Mesothelial cell of epicardium (in vitro differentiated cells): Measurements from ENCODE around the gene SSC5D. TPM values are rescaled to one million over a fixed set of nuclear protein-coding genes. Genes with fewer than 3 reads are reported as not detected.

Experiments used
- DNase-seq, 2 experiments: peaks; one replicate each; pipeline ENCODE4 v3.0.0; 2021; ENCODE audit warnings: low spot score in 2 of 2; ENCODE audit not compliant: unreplicated experiment in 2 of 2
- H3K27ac Mint-ChIP-seq: 2 replicates; pipeline ENCODE4 v1.8.0; 2021; ENCODE audit warnings: mixed read lengths
- H3K27me3 Mint-ChIP-seq: 2 replicates; pipeline ENCODE4 v1.8.0; 2021; ENCODE audit warnings: low read depth, mixed read lengths
- H3K36me3 Mint-ChIP-seq: 2 replicates; pipeline ENCODE4 v1.8.0; 2021; ENCODE audit warnings: mixed read lengths
- H3K4me1 Mint-ChIP-seq: 2 replicates; pipeline ENCODE4 v1.8.0; 2021; ENCODE audit warnings: mixed read lengths
- H3K4me3 Mint-ChIP-seq: 2 replicates; pipeline ENCODE4 v1.8.0; 2021; ENCODE audit warnings: mild to moderate bottlenecking, moderate library complexity, mixed read lengths
- H3K9me3 Mint-ChIP-seq: 2 replicates; pipeline ENCODE4 v1.8.0; 2021; ENCODE audit warnings: mixed read lengths
- total RNA-seq: library from RNA; stranded (reverse); gene quantifications from 3 replicates; pipeline ENCODE4 v1.2.1, GENCODE V29; 2021
- TF ChIP-seq, protein P1 (sequence below): fragments of 200-600 bp; sonication (generic); IDR thresholded peaks from one replicate; pipeline ENCODE4 v1.5.0; 2021; ENCODE audit warnings: antibody characterized with exemption; ENCODE audit not compliant: unreplicated experiment

The SSC5D gene
- total RNA-seq, 1 donor from 2014 or later = 7.0 TPM

DNA sequence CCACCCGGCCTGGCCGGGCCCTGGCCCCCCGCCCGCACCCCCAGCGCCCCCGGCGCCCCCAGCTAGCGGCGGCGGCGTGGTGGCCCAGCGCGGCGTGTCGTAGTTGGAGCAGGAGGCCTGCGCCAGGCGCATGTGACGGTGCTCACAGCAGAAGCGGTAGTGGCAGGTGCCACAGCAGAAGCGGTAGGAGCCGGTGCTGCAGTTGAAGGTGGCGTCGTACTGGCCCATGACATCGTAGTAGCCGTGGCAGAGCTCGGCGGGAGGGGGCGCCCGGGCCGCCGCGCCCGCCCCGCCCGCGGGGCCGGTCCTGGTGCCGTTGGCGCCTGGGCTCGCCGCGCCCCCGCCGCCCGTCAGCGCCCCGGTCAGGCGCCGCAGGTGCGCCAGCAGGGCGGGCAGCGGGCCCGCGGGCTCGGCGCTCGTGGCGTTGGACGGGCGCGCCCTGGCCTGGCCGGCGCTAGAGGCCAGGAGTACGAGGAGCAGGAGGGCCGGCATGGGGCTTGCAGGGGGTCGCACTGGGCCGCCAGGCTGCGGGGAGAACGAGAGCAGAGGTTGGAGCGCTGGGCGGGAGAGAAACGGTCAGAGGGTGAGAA, 45.8 kb upstream of the SSC5D start:
- peaks cover 84% of the 10 kb centered on the region for H3K27me3 Mint-ChIP-seq
- H3K36me3 Mint-ChIP-seq = no peaks in the 10 kb centered on the region
- TF ChIP-seq, protein P1, sequence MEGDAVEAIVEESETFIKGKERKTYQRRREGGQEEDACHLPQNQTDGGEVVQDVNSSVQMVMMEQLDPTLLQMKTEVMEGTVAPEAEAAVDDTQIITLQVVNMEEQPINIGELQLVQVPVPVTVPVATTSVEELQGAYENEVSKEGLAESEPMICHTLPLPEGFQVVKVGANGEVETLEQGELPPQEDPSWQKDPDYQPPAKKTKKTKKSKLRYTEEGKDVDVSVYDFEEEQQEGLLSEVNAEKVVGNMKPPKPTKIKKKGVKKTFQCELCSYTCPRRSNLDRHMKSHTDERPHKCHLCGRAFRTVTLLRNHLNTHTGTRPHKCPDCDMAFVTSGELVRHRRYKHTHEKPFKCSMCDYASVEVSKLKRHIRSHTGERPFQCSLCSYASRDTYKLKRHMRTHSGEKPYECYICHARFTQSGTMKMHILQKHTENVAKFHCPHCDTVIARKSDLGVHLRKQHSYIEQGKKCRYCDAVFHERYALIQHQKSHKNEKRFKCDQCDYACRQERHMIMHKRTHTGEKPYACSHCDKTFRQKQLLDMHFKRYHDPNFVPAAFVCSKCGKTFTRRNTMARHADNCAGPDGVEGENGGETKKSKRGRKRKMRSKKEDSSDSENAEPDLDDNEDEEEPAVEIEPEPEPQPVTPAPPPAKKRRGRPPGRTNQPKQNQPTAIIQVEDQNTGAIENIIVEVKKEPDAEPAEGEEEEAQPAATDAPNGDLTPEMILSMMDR = no peak
- no peak overlapping the region for H3K4me3 Mint-ChIP-seq
- H3K4me1 Mint-ChIP-seq = peaks cover 16% of the 10 kb centered on the region
- no peak overlapping the region for H3K27ac Mint-ChIP-seq
- no peak for DNase-seq
- no peaks in the 10 kb centered on the region for H3K9me3 Mint-ChIP-seq

DNA sequence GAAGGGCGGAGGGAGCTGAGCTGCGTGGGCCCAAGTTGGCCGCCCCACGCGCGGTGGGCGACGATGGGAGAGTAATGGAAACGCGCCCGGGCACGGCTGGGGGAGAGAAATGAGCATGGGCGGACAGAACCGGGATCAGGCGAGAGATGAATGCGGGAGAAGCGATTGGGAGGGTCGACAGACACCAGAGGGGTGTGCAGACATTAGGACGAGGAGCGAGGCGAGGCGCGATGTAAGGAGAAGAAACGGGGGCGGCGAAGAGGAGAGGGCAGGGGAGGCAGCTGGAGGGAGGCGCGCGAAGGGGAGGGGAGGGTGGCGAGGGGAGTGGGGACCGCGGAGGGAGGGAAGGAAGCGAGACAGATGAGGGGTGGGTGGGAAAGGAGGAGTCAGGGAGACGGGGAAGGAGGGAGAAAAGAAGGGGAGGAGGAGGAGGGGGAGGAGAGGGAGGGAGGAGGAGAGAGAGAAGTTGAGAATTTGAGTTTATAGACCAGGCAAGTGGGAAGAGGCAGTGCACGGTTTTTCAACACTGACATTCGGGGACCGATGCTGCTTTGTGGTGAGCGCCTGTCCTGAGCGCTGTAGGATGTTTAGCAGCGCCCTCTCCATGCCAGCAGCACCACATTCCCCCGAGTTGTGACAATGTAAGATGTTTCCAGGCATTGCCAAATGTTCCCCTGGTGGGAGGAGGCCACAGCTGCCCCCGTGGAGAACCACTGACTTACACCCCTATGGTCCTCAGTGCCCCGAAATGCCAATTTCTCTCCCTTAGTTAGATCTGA, 45.0 kb upstream of the SSC5D start, which contains the start of gene SHISA7:
Gene SHISA7 (minus strand): TSS at position 256 of the 779 bp plus-strand sequence. CDS start 437 bp downstream, outside the sequence.
- Mint-ChIP-seq H3K36me3 (no peaks in the 10 kb centered on the region), H3K27me3 (peaks cover 80% of the 10 kb centered on the region), H3K9me3 (no peaks in the 10 kb centered on the region), H3K27ac (no peak within 1 kb of the TSS), H3K4me1 (peaks cover 16% of the 10 kb centered on the region), H3K4me3 (peak within 1 kb of the TSS; percentile 31)
- no peak for DNase-seq
- TF ChIP-seq, protein P1 = no peak

DNA sequence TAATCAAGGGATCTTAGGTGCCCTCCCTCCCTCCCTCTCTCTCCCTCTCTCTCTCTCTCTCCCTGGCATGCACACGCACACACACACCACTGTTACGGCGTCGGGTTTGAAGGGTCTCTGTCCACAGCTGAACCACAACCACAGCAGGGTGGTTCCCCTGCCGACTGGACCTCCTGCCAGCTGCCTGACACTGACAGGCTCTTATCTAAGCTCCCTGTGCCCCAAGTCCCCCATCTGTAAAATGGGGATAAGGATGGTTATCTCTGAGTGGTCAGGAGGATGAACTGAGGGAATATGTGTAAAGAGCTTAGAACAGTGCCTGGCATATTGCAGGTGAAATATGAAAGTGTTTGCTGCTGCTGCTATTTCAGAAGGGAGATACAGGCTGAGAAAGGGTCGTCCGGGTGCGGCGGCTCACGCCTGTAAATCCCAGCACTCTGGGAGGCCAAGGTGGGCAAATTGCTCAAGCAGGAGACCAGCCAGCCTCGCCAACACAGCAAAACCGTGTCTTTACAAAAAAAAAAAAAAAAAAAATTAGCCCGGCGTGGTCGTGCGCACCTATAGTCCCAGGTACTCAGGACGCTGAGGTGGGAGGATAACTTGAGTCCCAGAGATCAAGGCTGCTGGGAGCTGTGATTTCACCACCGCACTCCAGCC, 44.3 kb upstream of the SSC5D start:
- H3K9me3 Mint-ChIP-seq = no peaks in the 10 kb centered on the region
- no peak overlapping the region for H3K4me3 Mint-ChIP-seq
- DNase-seq = no peak
- H3K36me3 Mint-ChIP-seq = no peaks in the 10 kb centered on the region
- H3K4me1 Mint-ChIP-seq = peaks cover 16% of the 10 kb centered on the region
- peaks cover 73% of the 10 kb centered on the region for H3K27me3 Mint-ChIP-seq
- TF ChIP-seq, protein P1 = no peak
- no peak overlapping the region for H3K27ac Mint-ChIP-seq

- peaks cover 66% of the 10 kb centered on the region for H3K27me3 Mint-ChIP-seq
- H3K9me3 Mint-ChIP-seq = no peaks in the 10 kb centered on the region
- DNase-seq = no peak
- TF ChIP-seq, protein P1 = no peak
- H3K27ac Mint-ChIP-seq = no peak overlapping the region
- H3K4me3 Mint-ChIP-seq = no peak overlapping the region
- peaks cover 11% of the 10 kb centered on the region for H3K4me1 Mint-ChIP-seq
- H3K36me3 Mint-ChIP-seq = no peaks in the 10 kb centered on the region
Observed at GRCh38 chr19:55444646-55445045, 43.6 kb upstream of the SSC5D start.

GRCh38 chr19:55446060-55446459, 42.2 kb upstream of the SSC5D start:
- H3K27me3 Mint-ChIP-seq = peaks cover 60% of the 10 kb centered on the region
- TF ChIP-seq, protein P1 = no peak
- no peak overlapping the region for H3K4me3 Mint-ChIP-seq
- no peak for DNase-seq
- no peaks in the 10 kb centered on the region for H3K36me3 Mint-ChIP-seq
- H3K27ac Mint-ChIP-seq = no peak overlapping the region
- H3K9me3 Mint-ChIP-seq = no peaks in the 10 kb centered on the region
- H3K4me1 Mint-ChIP-seq = peaks cover 8% of the 10 kb centered on the region
